Measurements from ENCODE around the gene COQ8B.
"Not testable (repeated sequence)": the region's sequence is repeated elsewhere in the genome, so short reads cannot be mapped to it uniquely, and the experiment has no call there.

The COQ8B gene

DNA sequence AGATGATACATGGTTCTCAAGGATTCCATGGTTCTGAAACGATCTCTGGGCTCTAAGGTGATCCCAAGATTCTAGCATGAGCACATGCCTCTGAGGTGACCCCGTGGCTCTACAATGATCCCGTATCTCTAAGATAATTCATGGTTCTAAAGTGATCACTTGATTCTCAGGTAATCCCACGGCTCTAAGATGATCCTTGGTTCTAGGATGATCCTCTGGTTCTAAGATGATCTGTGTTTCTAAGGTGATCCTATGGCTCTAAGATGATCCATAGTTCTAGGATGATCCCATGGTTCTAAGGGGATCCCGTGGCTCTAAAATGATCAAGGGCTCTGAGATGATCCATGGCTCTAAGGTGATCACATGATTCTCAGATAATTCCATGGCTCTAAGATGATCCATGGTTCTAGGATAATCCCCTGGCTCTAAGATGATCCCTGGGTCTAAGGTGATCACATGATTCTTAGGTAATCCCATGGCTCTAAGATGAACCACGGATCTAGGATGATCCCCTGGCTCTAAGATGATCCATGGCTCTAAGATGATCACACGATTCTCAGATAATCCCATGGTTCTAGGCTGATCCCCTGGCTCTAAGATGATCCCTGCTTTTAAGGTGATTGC lies 47.6 kb downstream of the COQ8B start:
- no peak for DNase-seq (ENCODE audit: low read depth in 2 of 2)

DNA sequence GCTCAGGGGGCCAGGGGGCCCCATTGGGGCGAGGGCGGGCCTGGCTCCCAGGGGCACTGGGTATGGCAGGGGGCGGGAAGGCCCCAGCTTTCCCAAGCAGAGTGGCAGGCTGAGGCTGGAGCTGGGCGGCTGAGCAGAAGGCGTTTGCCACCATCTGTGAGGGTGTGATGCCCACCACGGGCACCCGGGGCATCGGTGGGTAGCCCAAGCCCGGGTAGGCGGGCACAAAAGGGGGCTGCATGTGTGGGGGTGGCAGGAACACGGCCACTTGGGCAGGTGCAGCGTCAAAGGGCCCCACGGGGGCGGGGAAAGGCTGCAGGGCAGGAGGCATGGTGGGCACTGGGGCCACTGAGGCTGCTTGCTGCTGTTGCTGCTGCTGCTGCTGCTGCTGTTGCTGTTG lies 49.1 kb downstream of the COQ8B start:
- no peak for DNase-seq (ENCODE audit: low read depth in 2 of 2)

DNA sequence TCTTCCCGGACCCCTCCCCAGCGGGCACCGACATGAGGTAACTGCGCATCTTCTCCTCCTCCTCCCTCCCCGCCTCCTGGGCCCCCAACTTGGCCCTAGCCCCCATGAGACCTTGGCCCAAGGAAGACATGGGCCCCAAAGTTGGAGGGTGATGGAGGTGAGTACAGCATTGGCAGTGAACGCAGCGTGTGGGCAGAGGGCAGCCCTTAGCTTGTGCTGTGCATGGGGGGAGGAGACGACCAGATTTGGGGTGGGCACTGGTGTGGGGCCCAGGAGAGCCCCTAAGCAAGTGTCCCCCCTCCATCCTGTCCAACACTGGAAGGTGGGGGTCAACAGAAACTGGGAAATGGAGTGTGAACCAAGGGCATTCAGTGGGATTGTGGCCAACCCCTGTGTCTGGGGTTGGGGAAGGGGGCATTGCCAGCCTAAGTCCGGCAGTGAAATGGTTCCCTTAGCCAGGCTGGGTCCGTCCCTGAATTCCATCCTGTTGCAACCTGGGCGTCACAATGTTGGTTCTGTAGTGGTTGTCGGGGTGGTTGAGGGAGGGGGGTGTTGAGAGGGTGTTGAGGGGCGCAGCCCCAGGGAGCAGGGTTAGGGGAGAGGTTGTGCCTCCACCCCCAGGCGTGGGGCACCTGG lies 49.8 kb downstream of the COQ8B start:
- no peak for DNase-seq (ENCODE audit: low read depth in 2 of 2)

DNA sequence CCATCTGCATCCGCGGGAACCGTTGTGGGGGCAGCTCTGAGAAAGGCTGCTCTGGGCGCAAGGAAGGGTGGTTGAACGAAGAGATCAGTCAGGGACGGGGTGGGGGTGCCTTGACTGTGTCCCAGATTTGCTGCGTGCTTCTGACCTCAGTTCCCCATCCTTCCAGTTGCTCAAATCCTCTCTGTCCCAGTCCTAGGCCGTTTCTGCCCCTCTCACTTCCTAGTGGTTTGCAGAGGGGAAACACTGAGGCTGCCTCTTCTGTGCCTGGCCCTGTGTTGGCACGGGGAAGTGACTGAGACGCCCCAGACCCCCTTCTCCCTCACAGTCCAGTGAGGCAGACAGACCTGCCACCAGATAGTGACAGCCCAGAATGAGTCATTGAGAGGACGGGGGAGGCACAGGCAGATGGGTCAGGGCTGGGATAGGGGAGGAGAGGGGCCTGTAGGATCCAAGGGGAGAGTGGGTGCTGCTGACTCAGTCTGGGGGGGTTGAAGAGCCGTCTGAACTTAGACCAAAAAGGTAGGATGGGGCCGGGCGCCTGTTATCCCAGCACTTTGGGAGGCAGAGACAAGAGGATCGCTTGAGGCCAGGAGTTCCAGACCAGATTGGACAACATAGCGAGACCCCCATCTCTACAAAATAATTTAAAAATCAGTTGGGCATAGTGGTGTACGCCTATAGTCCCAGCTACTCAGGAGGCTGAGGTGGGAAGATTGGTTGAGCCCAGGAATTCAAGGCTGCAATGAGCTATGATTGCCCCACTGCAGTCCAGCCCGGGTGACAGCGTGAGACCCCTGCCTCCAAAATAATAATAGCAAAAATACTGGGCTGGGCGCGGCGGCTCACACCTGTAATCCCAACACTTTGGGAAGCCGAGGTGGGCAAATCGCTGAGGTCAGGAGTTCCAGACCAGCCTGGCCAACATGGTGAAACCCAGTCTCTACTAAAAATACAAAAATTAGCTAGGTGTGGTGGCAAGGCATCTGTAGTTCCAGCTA lies 52.7 kb downstream of the COQ8B start:
- DNase-seq (ENCODE audit: low read depth in 2 of 2), result peak in 1 of 2 donors; percentile 4

DNA sequence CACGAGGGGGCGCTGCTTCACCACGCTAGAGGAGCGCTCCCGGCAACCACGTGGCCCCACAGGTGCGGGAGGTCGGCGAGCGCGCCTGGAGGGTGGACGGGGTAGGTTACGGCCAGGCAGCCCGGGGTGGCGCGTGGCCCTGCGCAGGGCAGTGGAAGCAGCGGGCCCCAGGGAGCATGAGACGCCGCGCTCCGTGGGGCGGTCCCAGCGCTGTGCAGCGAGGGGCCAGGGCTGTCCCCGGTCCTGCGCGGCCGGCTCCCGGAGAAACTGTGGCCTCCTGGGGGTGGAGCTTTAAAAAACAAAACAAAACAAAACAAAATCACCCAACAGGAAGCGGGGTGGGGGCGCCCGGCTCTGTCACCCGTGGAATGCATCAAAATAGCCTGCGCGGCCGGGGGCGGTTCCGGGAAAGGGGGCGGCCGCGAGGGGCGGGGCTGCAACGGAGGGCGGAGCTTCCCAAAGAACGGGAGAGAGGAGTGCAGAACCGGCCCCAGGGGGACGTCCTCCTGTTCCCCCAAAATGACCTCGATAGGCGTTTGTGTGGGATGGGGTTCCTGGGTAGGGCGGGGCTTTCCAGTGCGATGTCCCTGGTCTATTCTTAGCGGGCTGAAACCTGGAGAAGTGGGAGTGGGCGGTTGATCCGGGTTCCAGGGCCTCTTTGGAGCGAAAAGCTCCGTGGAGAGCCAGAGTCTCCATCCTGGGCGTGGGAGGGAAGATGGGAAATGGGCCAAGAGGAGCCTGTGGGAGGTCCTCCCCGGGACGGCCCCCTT lies 53.6 kb downstream of the COQ8B start:
- DNase-seq (ENCODE audit: low read depth in 2 of 2), result peak; percentile 92 to 93

DNA sequence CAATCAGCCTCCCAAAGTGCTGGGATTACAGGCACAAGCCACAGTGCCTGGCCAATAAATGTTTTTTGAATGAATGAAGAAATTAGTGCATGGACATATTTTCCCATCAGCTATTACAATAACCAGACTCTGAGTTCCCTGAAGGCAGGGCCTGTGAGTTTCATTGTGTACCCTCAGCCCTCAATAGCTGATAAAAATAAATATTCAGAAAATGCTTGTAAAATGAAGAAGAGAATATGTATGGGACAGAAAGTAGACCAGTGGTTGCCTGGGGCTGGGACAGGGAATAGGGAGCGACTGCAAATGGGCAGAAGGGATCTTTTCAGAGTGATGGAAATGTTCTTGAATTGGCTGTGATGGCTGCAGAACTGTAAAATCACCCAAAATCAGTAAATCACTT lies 55.1 kb downstream of the COQ8B start:
- no peak for DNase-seq (ENCODE audit: low read depth in 2 of 2)

DNA sequence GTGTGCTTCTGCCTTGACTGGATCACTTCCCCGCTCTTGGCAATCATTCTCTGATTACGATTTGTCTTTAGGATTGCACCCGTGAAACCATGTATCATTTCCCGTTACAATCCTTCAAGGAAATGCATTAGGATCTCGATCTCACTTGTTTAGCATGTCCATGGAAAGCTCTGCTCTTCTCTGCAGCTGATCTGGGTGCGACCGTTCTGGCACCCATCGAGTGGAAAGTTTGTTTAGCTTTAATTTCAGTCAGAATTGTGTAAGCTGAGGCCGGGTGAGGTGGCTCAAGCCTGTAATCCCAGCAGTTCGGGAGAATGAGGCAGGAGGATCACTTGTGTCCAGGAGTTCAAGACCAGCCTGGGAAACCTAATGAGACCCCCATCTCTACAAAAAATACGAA lies 57.1 kb downstream of the COQ8B start:
- DNase-seq (ENCODE audit: low read depth in 2 of 2), result no peak

DNA sequence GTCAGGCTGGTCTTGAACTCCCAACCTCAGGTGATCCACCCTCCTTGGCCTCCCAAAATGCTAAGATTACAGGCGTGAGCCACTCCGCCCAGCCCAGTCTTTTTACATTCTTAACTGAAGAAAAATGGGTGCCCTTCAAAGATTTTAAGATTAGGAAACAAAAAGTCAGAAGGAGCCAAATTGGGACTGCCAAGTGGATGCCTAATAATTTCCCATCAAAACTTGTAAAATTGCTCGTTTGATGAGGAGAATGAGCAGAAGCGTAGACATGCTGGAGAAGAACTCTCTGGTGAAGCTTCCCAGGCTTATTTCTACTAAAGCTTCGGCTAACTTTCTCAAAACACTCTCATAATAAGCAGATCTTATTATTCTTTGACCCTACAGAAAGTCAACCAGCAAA lies 57.6 kb downstream of the COQ8B start:
- no peak for DNase-seq (ENCODE audit: low read depth in 2 of 2)

DNA sequence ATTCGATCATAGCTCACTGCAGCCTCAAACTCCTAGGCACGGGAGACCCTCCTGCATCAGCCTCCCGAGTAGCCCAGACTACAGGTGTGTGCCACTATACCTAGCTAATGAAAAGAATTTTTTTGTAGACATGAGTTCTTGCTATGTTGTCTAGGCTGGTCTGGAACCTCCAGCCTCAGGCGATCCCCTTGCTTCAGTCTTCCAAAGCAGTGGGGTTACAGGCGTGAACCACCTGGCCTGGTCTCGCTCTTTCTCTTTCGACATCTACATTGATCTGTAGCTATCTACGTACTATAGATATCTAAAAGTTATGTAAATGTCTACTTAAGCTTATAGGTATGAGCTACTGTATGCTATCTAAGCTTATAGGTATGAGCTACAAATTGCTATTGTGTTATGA lies 58.7 kb downstream of the COQ8B start:
- DNase-seq (ENCODE audit: low read depth in 2 of 2), result no peak

DNA sequence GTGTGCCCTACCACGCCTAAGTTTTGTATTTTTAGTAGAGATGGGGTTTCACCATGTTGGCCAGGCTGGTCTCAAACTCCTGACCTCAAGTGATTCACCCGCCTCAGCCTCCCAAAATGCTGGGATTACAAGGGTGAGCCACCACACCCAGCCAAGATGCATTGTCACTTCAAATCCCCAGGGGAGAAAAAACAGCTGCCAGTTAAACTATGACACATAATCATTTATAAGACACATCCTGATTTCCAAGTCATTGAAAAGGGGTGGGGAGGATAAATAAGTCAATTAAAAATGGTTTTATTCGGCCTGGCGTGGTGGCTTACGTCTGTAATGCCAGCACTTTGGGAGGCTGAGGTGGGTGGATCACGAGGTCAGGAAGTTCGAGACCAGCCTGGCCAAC lies 61.0 kb downstream of the COQ8B start:
- DNase-seq (ENCODE audit: low read depth in 2 of 2), result not testable (repeated sequence)

DNA sequence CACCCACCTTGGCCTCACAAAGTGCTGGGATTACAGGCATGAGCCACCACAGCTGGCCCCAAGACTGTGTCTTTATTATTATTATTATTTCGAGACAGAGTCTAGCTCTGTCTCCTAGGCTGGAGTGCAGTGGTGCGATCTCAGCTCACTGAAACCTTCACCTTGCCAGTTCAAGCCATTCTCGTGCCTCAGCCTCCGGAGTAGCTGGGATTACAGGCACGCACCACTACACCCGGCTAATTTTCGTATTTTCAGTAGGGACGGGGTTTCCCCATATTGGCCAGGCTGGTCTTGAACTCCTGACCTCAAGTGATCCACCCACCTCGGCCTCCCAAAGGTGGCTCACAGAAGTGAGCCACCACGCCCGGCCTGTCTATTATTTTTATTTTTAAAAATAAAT lies 64.4 kb downstream of the COQ8B start:
- not testable (repeated sequence) for DNase-seq (ENCODE audit: low read depth in 2 of 2)

DNA sequence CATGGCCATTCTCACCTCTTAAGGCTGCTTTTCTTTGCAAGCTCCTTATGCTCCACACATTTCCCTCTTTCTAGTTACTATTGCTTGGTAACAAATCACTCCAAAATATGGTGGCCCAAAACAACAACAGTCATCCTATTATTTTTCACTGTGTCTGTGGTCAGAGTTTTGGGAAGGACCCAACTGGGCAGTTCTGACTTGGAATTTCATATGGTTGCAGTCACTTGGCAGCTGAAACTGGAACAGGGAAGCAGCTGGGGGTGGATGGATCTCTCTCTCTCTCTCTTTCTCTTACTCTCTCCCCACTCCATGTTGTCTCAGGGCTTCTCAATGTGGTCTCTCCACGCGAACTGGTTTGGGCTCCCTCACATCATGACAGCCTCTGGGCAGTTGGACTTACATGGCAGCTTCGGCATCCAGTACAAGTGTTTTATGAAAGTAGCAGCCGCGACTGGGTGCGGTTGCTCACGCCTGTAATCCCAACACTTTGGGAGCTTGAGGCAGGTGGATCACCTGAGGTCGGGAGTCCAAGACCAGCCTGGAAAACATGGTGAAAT lies 65.9 kb downstream of the COQ8B start:
- DNase-seq (ENCODE audit: low read depth in 2 of 2), result no peak

DNA sequence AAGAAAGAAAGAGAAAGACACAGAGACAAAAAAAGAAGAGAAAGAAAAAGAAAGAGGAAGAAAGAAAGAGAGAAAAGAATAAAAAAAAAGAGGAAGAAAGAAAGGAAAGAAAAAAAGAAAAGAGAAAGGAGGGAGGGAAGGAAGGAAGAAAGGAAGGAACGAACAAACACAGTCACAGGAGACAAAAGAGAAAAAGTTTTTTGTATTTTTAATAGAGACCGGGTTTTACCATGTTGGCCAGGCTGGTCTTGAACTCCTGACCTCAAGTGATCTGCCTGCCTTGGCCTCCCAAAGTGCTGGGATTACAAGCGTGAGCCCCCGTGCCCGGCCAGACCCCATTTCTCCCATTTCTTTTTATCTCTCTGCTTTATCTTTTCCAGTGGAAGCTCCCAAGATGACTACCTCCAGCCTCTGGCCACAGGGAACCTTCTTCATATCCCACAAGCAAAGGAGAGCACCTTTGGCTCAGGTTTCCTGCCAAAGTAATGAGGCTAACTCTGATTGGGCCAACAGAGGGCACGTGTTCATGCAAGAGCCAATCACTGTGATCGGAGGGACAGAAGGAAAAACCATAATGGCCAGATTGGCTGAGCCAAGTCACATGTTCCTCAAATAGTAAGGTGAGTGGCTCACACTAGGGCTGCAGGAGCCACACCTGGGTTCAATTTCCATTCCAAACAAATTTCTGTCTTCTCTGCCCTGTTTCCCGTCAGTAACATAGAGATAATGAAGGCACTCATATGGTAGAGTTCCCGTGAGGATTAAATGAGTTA lies 66.6 kb downstream of the COQ8B start:
- DNase-seq (ENCODE audit: low read depth in 2 of 2), result not testable (repeated sequence)

DNA sequence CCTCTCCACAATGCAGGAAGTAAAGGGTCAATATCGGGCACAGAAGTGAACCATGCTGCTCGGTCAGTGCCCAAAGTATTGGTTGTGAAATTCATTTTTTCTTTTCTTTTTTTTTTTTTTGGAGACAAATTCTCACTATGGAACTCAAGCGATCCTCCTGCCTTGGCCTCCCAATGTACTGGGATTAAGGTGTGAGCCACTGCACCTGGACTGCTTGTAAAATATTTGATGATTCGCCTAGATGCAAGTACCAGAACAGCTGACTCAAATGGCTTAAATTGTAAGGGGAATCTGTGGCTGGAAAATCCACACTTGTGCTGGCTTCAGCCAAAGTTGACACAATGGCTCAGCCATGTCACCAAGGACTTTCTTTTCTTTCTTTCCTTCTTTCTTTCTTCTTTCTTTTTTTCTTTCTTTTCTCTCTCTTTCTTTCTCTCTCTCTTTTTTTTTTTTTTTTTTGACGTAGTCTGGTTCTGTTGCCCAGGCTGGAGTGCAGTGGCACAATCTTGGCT lies 69.9 kb downstream of the COQ8B start:
- no peak for DNase-seq (ENCODE audit: low read depth in 2 of 2)

DNA sequence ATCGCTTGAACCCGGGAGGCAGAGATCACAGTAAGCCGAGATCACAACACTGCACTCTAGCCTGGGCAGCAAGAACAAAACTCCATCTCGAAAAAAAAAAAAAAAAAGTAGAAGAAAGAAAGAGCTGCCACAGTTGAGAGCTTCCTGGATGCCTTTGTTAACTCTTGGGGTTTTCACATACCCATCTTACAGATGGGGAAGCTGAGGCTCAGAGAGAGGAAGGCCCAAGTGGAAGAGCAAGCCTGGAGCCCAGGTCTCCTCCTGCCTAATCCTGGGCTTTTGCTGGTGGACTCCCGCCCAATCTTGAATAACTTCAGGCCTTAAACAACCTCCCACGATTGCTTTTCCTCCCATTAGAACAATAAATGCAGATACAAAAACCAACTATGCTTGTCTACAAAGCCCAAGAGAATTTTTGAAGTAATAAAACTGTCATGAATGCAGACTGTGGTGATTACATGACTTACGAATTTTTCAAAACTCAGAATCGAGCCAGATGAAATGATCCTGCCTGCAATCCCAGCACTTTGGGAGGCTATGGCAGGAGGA lies 73.9 kb downstream of the COQ8B start:
- no peak for DNase-seq (ENCODE audit: low read depth in 2 of 2)

DNA sequence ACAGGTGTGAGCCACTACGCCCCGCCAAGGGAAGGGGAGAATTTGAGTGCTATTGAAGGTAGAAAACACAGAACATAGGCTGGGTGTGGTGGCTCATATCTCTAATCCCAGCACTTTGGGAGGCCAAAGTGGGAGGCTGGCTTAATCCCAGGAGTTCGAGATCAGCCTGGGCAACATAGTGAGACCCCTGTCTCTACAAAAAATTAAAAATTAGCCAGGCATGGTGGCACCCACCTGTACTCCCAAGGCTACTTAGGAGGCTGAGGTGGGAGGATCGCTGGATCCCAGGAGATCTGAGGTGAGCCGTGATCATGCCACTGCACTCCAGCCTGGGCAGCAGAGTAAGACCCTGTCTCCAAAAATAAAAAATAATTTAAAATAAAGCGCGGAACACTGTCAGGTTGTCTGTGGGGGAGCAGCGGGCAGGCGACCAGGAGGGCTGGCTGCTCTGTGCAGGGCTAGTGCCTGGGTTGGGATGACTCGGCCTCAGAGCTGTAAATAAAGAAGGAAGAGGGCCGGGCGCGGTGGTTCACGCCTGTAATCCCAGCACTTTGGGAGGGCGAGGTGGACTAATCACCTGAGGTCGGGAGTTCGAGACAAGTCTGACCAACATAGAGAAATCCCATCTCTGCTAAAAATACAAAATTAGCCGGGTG lies 74.5 kb downstream of the COQ8B start:
- DNase-seq (ENCODE audit: low read depth in 2 of 2), result no peak
